Measurements from ENCODE around the gene SYNGAP1.

Gene SYNGAP1

DNA sequence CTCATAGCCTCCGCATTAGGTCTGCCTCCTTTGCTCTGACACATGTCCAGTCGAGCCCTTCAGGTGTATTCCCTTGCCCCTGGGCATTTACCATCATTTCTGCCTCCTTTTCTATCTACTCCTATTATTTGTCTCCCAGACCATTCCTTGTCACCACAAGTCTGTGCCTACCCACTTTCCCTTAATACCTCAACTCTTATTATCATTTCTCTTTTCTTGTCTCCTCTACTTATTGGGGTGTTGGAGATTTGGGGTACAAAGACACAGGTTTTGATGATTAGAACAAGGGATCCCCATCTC, 1.4 kb downstream of the SYNGAP1 start:
- no peak for DNase-seq (ENCODE audit: low read depth in 2 of 2)

- no peak for DNase-seq (ENCODE audit: low read depth in 2 of 2)
These were observed 3.9 kb downstream of the SYNGAP1 start for GRCh38 chr6:33423777-33424176.

- no peak for DNase-seq (ENCODE audit: low read depth in 2 of 2)
These were observed 5.2 kb downstream of the SYNGAP1 start for GRCh38 chr6:33424855-33425667.

GRCh38 chr6:33425668-33426577, 6.1 kb downstream of the SYNGAP1 start:
- peak; percentile 74 to 88 for DNase-seq (ENCODE audit: low read depth in 2 of 2)

DNA sequence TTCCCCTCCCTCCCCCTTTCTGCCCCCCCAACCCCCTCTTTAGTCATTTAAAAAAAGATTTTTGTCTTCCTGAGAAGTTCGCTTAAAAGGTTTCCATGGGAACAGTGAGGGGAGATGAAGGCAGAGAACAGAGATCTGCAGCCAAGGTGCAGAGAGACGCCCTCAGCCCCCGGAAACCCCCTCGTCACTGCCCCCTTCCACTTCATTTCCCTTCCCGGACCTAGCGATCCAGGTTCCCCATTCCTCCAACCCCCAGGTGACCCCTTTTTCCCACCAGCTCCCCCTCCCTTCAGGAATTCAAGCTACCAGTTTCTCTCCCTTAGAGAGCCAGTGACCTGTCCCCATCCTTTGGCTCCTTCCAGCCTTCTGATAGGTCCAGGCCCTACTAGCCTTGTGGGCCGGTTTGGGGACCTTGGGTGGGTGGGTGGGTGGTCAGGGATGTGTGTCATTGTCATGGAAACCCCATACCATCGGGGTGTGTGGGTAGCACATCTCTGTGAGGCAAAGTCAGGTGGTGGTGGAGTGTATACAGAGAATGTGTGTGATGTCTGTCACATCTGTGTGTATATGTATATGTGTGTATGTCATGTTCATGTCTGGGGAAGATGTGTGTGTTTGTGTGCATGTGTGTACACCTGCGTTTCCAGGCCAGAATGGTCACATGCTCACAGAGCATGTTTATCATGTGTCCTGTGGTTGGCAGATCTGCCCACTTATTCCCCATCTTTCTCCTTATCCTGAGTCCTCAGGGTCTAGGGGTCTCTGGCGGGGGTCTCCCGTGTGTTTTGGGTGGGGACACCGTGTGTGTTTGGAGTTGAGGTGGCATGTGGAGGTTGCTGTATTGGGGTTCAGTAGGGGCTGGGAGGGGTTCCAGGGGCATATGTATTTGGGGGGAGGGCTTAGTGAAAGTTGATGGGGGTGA, 7.0 kb downstream of the SYNGAP1 start:
- DNase-seq (ENCODE audit: low read depth in 2 of 2), result peak in 1 of 2 donors; percentile 19

DNA sequence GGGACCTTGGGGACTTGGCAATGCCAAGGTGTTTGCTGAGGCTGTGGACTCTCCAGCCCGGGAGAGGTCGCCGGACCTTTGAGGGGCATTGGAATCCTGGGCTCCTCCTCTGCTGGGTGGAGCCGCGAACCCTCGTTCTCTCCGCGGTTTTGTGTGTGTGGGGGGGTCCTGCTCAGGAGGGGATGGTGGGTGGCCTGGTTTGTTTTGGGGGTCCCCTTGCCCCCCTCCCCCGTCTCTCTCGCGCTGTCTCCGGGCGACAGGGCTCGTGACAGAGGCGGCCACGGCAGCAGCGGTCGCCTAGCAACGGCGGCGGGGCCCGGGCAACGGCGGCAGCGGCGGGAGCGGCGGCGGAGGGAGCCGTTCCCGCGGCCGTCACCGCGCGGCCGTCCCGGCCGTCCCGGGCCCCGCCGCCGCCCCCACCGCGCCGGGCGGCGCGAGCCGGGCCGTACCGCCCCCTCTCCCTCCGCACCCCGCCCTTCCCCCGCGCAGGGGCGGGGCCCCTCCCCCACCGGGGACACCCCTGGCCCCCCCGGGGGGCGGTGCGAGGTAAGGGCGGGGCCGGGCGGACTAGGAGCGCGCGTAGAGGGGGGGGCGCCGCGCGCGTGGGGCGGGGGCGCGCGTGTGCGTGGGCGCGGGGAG, 7.8 kb downstream of the SYNGAP1 start:
- DNase-seq (ENCODE audit: low read depth in 2 of 2), result peak; percentile 40 to 49

DNA sequence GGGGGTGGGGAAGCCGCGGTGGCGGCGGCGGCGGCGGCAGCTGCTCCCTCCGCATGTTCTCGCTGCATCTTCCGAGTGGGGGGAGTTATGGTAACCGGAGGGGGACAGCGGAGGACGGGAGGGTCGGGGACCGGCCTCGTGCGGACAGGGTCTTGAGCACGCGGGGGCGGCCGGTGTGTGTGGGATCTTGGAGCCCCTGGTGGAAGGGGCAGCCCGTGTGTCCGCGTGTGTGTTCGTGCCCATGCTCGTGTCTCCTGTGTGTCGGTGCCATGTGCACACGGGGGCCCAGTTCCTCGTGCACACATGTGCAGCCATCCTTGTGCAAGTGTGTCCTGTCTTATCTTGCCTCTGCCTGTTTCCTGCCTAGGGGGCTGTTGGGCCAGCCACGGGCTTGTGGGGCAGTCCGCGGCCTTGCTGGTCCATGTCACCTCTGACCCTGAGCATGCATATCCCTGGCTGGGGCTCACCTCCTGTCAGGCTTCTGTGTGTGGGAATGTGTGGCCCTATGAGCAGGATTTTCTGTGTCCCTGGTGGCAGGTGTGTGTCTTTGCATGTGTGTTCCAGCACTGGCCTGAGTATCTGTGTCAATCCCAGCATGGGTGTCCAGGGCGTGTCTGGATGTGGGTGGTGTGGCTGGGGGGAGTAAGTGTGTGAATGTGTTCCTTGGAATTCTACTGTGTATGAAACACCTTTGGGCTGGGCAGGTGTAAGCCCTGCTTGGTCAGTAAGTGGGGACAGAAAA, 8.5 kb downstream of the SYNGAP1 start:
- DNase-seq (ENCODE audit: low read depth in 2 of 2), result peak in 1 of 2 donors; percentile 30

DNA sequence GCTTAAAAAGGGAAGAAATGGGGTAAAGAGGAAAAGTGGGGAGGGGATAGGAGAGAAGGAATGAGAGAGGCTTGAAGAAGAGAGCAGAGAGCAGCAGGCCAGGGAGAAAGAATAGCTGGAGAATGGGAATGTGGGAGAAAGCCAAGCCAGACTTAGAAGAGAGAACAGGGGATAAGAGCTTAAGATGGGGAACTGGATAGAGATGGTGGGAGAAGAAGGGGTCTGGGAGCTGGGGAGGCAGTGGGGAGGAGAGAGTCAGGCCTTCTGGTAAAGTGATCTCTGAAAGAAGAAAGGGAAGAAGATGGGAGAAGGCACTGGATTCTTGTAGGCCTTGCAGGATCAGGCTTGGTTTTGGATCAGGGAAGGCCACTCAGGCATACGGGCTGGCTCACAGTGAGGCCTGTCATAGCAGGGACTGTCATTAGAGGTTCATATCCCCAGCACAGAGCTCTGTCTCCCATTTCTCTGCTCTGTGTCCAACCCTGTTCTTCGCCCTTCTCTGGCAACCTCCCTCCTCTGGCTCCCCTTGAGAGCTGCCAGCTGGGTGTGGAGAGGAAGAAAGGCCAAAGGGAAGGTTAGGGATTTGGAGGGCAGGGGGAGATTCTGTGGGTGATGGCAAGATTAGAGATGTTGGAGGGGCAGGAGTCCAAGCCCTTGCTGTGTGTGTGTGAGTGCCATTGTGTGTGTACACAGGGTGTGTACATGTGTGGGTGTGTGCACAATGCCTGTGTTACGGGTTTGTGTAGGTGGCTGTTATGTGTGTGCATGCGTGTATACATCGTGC, 9.3 kb downstream of the SYNGAP1 start:
- DNase-seq (ENCODE audit: low read depth in 2 of 2), result no peak

GRCh38 chr6:33429750-33430052, 9.8 kb downstream of the SYNGAP1 start:
- DNase-seq (ENCODE audit: low read depth in 2 of 2), result no peak

DNA sequence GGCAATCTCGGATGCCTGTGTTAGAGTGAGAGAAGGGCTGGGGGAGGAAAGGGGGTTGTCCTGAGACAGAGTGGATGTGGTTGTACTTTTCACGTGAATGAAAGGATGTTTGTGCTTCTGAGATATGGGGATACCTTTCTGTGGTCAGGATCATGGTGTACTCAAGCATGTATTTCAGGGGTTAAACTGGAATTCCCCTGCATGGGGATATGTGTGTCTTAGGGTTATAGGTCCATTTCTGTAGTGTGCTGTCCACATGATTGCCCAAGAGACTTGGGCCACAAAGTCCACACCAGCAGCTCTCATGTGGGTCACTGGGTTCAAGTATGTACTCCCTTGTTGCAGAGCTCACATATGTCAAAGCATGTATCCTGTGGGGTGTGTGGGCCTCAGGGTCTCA, 10.5 kb downstream of the SYNGAP1 start:
- no peak for DNase-seq (ENCODE audit: low read depth in 2 of 2)

DNA sequence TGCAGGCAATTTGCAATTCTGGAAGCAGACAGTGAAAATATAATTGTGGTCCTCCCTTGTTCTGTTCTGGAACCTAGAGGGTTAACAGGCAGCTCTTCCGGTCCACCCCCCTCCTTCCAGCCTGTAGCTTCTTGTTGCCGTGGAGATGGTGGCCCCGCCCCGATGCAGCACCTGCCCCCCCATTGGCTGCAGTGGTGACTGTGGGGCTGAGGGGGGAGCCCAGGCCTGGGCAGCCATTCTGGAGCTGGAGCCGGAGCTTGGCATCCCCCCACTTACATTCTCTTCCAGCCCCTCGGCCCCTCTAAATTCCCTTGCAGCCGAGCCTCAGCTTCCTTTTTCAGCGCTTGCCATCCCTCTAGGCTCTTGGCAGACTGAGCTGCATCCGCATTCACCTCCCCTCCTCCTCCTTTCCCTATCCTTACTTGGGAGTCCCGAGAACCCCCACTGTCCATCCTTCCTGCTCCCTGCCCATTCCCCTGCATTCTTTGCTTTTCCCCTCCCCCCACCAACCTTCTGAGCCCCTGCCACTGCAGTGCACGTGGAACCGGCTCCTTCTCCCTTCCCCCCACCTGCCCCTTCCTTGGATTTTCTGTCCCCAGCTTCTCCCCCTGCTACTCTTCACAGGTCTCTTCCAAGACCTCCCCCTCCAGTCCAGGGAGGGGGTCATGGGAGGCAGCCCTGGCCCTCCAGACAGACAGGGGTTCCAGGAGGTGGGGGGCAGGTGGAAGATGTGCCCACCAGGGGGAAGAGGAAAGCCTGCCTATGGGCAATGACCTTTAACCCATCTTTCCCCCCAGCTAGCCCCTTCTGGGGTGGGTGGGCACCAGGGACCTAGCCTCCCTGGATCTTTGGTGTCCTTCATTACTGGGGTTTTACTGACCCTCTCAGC, 11.4 kb downstream of the SYNGAP1 start:
- DNase-seq (ENCODE audit: low read depth in 2 of 2), result peak; percentile 62 to 65

DNA sequence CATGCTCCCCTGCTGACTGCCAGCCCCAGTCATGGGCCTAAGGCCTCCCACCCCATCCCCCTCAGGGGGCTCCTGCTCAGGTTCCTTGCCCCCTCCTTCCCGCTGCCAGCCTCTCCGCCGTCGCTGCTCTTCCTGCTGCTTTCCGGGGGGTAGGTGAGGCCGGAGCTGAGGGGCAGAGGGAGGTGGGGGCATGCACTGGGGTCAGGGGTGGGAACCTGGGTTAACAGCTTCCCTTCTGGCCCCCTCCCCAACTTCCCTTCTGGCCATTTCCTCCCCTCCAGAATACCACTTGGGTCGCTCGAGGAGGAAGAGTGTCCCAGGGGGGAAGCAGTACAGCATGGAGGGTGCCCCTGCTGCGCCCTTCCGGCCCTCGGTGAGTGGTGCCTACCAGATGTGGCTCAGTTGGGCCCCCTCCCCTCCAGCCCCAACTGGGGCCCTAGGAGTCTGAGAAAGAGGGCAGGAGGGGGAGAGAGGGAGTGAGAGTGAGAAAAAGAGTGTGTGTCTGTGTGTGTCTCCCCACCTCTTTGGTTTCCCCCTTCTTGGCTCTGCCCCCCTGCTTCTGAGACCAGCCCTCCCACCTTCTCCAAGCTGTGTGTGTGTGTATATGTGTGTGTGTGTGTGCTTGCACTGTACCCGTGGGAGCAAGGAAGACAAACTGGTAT, 12.1 kb downstream of the SYNGAP1 start:
- DNase-seq (ENCODE audit: low read depth in 2 of 2), result no peak

- no peak for DNase-seq (ENCODE audit: low read depth in 2 of 2)
These were observed 12.7 kb downstream of the SYNGAP1 start for GRCh38 chr6:33432546-33432945.

DNA sequence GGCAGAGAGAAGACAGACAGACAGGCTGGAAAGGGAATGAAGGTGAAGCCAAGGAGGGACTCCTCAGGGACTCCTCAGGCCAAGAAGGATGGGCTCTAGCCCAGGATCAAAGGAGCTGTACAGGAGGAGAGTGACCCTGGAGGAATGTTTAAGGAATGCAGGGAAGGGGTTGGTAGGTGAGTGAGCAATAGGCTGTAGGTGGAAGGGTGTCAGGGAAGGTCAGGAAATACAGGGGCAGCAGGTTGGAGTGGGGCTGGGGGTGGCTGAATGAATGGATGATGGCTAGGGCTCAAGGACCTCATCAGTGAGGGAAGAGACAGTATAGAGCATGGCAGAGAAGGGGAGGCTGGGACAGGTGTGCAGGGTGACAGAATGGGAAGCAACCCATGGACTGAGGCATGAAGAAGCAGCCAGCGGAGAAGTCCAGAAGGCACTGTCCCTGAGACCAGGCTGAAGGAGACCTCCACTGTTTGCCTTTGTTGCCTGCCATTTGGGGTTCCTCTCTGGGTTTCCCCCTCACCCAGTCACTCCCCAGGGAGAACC, 13.2 kb downstream of the SYNGAP1 start:
- no peak for DNase-seq (ENCODE audit: low read depth in 2 of 2)

GRCh38 chr6:33433544-33434191, 13.8 kb downstream of the SYNGAP1 start:
- no peak for DNase-seq (ENCODE audit: low read depth in 2 of 2)

- DNase-seq (ENCODE audit: low read depth in 2 of 2), result no peak
These were observed 15.1 kb downstream of the SYNGAP1 start for GRCh38 chr6:33434961-33435360.

GRCh38 chr6:33437666-33438065, 17.8 kb downstream of the SYNGAP1 start:
- DNase-seq (ENCODE audit: low read depth in 2 of 2), result no peak

Measured in stimulated activated CD4-positive, alpha-beta T cell treated with anti-CD3 and anti-CD28 coated beads, Interleukin-4, amount 100 ng/mL, for 48 hours (primary cell).